Stimulated activated CD4-positive, alpha-beta T cell treated with anti-CD3 and anti-CD28 coated beads, TNF-alpha, amount 100 ng/mL, for 1 hour (primary cell): ENCODE results near the gene FGD2.

Source experiments
- DNase-seq, 3 donors: peaks; one replicate each; pipeline ENCODE4 v3.0.0-alpha.2; 2020; ENCODE audit warnings: low read depth in 3 of 3, low spot score in 1 of 3

The FGD2 gene

GRCh38 chr6:37017606-37018197 is 12.2 kb downstream of the FGD2 start:
- DNase-seq: no peak

GRCh38 chr6:37018198-37019064 is 13.0 kb downstream of the FGD2 start:
- peak; percentile 72 to 78 (median 77) for DNase-seq

- no peak for DNase-seq
Observed at GRCh38 chr6:37019065-37019450, 13.6 kb downstream of the FGD2 start.

- DNase-seq: no peak
Observed at GRCh38 chr6:37020381-37020780, 14.9 kb downstream of the FGD2 start.

GRCh38 chr6:37020812-37021211 is 15.4 kb downstream of the FGD2 start:
- DNase-seq: no peak

GRCh38 chr6:37021356-37022129 is 16.1 kb downstream of the FGD2 start:
- DNase-seq: peak; percentile 34 to 57 (median 53)

- no peak for DNase-seq
Observed at GRCh38 chr6:37022135-37022863, 16.8 kb downstream of the FGD2 start.

- DNase-seq: no peak
Observed at GRCh38 chr6:37024656-37025337, 19.3 kb downstream of the FGD2 start.

GRCh38 chr6:37025621-37026466 is 20.4 kb downstream of the FGD2 start:
- no peak for DNase-seq

- DNase-seq: no peak
Observed at GRCh38 chr6:37027036-37027720, 21.7 kb downstream of the FGD2 start.

- no peak for DNase-seq
Observed at GRCh38 chr6:37027811-37028469, 22.5 kb downstream of the FGD2 start.

GRCh38 chr6:37029249-37029971 is 24.0 kb downstream of the FGD2 start:
- DNase-seq: no peak

- DNase-seq: no peak
Observed at GRCh38 chr6:37030599-37030998, 25.1 kb downstream of the FGD2 start.

- no peak for DNase-seq
Observed at GRCh38 chr6:37032239-37032638, 26.8 kb downstream of the FGD2 start.

- DNase-seq: no peak
Observed at GRCh38 chr6:37033255-37033654, 27.8 kb downstream of the FGD2 start.

- DNase-seq: no peak
Observed at GRCh38 chr6:37033819-37034795, 28.7 kb downstream of the FGD2 start.

- no peak for DNase-seq
Observed at GRCh38 chr6:37036146-37036545, 30.7 kb downstream of the FGD2 start.
